Activated naive CD8-positive, alpha-beta T cell treated with anti-CD3 and anti-CD28 coated beads, Interleukin-2, amount 50 U/mL, for 24 hours (primary cell): ENCODE data around the gene TESK1.
"Not testable (repeated sequence)": the region's sequence is repeated elsewhere in the genome, so short reads cannot be mapped to it uniquely, and the experiment has no call there.

Experiments used
- ATAC-seq: fragments of 150-1000 bp; cut with Tn5 transposase; one replicate; pipeline ENCODE4 v1.10.0; 2021
- DNase-seq: peaks from one replicate; pipeline ENCODE4 v3.0.0; 2021
- H3K27ac Mint-ChIP-seq: one replicate; pipeline ENCODE4 v1.8.0; 2021; ENCODE audit warnings: mild to moderate bottlenecking, mixed read lengths
- H3K27me3 Mint-ChIP-seq: one replicate; pipeline ENCODE4 v1.8.0; 2021; ENCODE audit warnings: mixed read lengths
- H3K36me3 Mint-ChIP-seq: one replicate; pipeline ENCODE4 v1.8.0; 2021; ENCODE audit warnings: low read depth, mixed read lengths
- H3K4me1 Mint-ChIP-seq: one replicate; pipeline ENCODE4 v1.8.0; 2021; ENCODE audit warnings: mixed read lengths
- H3K4me3 Mint-ChIP-seq: one replicate; pipeline ENCODE4 v1.8.0; 2021; ENCODE audit warnings: mild to moderate bottlenecking, moderate library complexity, mixed read lengths
- H3K9me3 Mint-ChIP-seq: one replicate; pipeline ENCODE4 v1.8.0; 2021; ENCODE audit warnings: mixed read lengths

TESK1 gene

GRCh38 chr9:35616681-35617459 lies 11.8 kb downstream of the TESK1 start:
- Mint-ChIP-seq H3K4me1 (peaks cover 60% of the 10 kb centered on the region), H3K36me3 (peaks cover 2% of the 10 kb centered on the region), H3K9me3 (no peaks in the 10 kb centered on the region)

GRCh38 chr9:35617548-35617947 lies 12.5 kb downstream of the TESK1 start:
- Mint-ChIP-seq H3K9me3 (no peaks in the 10 kb centered on the region), H3K4me3 (peak overlapping the region; percentile 82), H3K27me3 (no peaks in the 10 kb centered on the region), H3K27ac (peak overlapping the region; percentile 97), H3K4me1 (peaks cover 66% of the 10 kb centered on the region), H3K36me3 (peaks cover 2% of the 10 kb centered on the region)
- DNase-seq (no peak), ATAC-seq (no peak)

More at GRCh38 chr9:35616681-35617459, 11.8 kb downstream of the TESK1 start:
- peak overlapping the region; percentile 82 for H3K4me3 Mint-ChIP-seq
- peak; percentile 15 for ATAC-seq
- H3K27me3 Mint-ChIP-seq, result no peaks in the 10 kb centered on the region
- DNase-seq, result peak; percentile 83
- H3K27ac Mint-ChIP-seq, result peak overlapping the region; percentile 97

- DNase-seq (no peak), ATAC-seq (no peak)
- Mint-ChIP-seq H3K27ac (peak within 1 kb of the TSS; percentile 97), H3K9me3 (no peaks in the 10 kb centered on the region), H3K4me3 (peak within 1 kb of the TSS; percentile 82), H3K27me3 (no peaks in the 10 kb centered on the region), H3K36me3 (peaks cover 2% of the 10 kb centered on the region), H3K4me1 (peaks cover 66% of the 10 kb centered on the region)
These were observed 13.3 kb downstream of the TESK1 start, which contains the start of gene CD72 for GRCh38 chr9:35618325-35618727. CD72 (minus strand) TSS chr9:35618413; CDS start chr9:35618303, 110 bp downstream.

- H3K4me3 Mint-ChIP-seq, result peak overlapping the region; percentile 82
- ATAC-seq (peak; percentile 93), DNase-seq (peak; percentile 74)
- H3K27me3 Mint-ChIP-seq, result no peaks in the 10 kb centered on the region
- H3K27ac Mint-ChIP-seq, result peak overlapping the region; percentile 97
- peaks cover 66% of the 10 kb centered on the region for H3K4me1 Mint-ChIP-seq
- H3K36me3 Mint-ChIP-seq, result peaks cover 2% of the 10 kb centered on the region
- no peaks in the 10 kb centered on the region for H3K9me3 Mint-ChIP-seq
These were observed 14.1 kb downstream of the TESK1 start for GRCh38 chr9:35618854-35619799.

GRCh38 chr9:35619800-35620158 lies 14.7 kb downstream of the TESK1 start:
- Mint-ChIP-seq H3K9me3 (no peaks in the 10 kb centered on the region), H3K27me3 (no peaks in the 10 kb centered on the region), H3K36me3 (peaks cover under 1% of the 10 kb centered on the region), H3K4me3 (peak overlapping the region; percentile 82), H3K4me1 (peaks cover 64% of the 10 kb centered on the region), H3K27ac (peak overlapping the region; percentile 97)
- DNase-seq, result peak; percentile 54
- ATAC-seq, result peak; percentile 81

GRCh38 chr9:35627575-35627974 lies 22.5 kb downstream of the TESK1 start:
- Mint-ChIP-seq H3K9me3 (no peaks in the 10 kb centered on the region), H3K27ac (peak overlapping the region; percentile 27), H3K27me3 (no peaks in the 10 kb centered on the region), H3K4me1 (peaks cover 29% of the 10 kb centered on the region), H3K4me3 (no peak overlapping the region), H3K36me3 (no peaks in the 10 kb centered on the region)
- DNase-seq (no peak), ATAC-seq (peak; percentile 15)

GRCh38 chr9:35628389-35628991 lies 23.4 kb downstream of the TESK1 start:
- no peaks in the 10 kb centered on the region for H3K9me3 Mint-ChIP-seq
- DNase-seq (no peak), ATAC-seq (no peak)
- no peak overlapping the region for H3K27ac Mint-ChIP-seq
- no peak overlapping the region for H3K4me3 Mint-ChIP-seq
- H3K4me1 Mint-ChIP-seq, result peaks cover 32% of the 10 kb centered on the region
- H3K27me3 Mint-ChIP-seq, result no peaks in the 10 kb centered on the region
- H3K36me3 Mint-ChIP-seq, result no peaks in the 10 kb centered on the region

- Mint-ChIP-seq H3K4me3 (no peak overlapping the region), H3K36me3 (no peaks in the 10 kb centered on the region), H3K27me3 (no peaks in the 10 kb centered on the region), H3K27ac (no peak overlapping the region), H3K4me1 (peaks cover 41% of the 10 kb centered on the region), H3K9me3 (no peaks in the 10 kb centered on the region)
- DNase-seq (no peak), ATAC-seq (peak; percentile 61)
These were observed 24.5 kb downstream of the TESK1 start for GRCh38 chr9:35629597-35629996.

DNA sequence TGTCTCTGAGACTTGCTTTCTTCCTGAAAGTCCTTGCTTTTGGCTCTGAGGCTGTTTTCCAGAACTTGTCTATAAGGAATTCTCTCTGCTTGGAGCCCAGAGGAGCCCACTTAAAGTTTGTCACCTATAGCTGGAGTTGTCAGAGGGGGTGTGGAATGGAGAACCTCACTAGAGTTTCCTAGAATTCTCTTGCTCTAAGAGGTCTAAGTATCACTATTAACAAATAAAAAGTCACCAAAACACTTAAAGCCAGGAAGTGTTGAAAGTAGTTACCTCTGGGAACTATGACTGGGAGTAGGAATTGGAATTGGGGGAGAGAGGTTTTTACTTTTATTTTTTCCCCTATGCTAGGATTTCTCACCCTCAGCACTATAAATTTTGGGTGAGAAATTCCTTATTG lies 30.7 kb downstream of the TESK1 start:
- peak overlapping the region; percentile 87 for H3K27ac Mint-ChIP-seq
- DNase-seq, result no peak

GRCh38 chr9:35636135-35636876 lies 31.2 kb downstream of the TESK1 start:
- H3K27me3 Mint-ChIP-seq, result no peaks in the 10 kb centered on the region
- H3K9me3 Mint-ChIP-seq, result peaks cover 8% of the 10 kb centered on the region
- peak overlapping the region; percentile 87 for H3K27ac Mint-ChIP-seq
- peaks cover 72% of the 10 kb centered on the region for H3K4me1 Mint-ChIP-seq
- DNase-seq (peak; percentile 36), ATAC-seq (peak; percentile 18)
- H3K4me3 Mint-ChIP-seq, result peak overlapping the region; percentile 46
- peaks cover 18% of the 10 kb centered on the region for H3K36me3 Mint-ChIP-seq

More for the DNA sequence above, 30.7 kb downstream of the TESK1 start:
- Mint-ChIP-seq H3K36me3 (peaks cover 14% of the 10 kb centered on the region), H3K4me3 (peak overlapping the region; percentile 46), H3K27me3 (no peaks in the 10 kb centered on the region), H3K9me3 (peaks cover 6% of the 10 kb centered on the region), H3K4me1 (peaks cover 69% of the 10 kb centered on the region)
- no peak for ATAC-seq

GRCh38 chr9:35636877-35637246 lies 31.8 kb downstream of the TESK1 start:
- not testable (repeated sequence) for ATAC-seq, H3K9me3 Mint-ChIP-seq, DNase-seq, H3K27me3 Mint-ChIP-seq
- peaks cover 22% of the 10 kb centered on the region for H3K36me3 Mint-ChIP-seq
- H3K27ac Mint-ChIP-seq, result peak overlapping the region; percentile 87
- H3K4me3 Mint-ChIP-seq, result peak overlapping the region; percentile 41
- peaks cover 77% of the 10 kb centered on the region for H3K4me1 Mint-ChIP-seq

GRCh38 chr9:35637427-35637955 lies 32.4 kb downstream of the TESK1 start:
- not testable (repeated sequence) for H3K27me3 Mint-ChIP-seq, DNase-seq, H3K4me3 Mint-ChIP-seq, ATAC-seq, H3K9me3 Mint-ChIP-seq
- H3K27ac Mint-ChIP-seq, result peak overlapping the region; percentile 87
- peaks cover 77% of the 10 kb centered on the region for H3K4me1 Mint-ChIP-seq
- H3K36me3 Mint-ChIP-seq, result peaks cover 22% of the 10 kb centered on the region

- not testable (repeated sequence) for H3K27me3 Mint-ChIP-seq, H3K9me3 Mint-ChIP-seq, H3K4me3 Mint-ChIP-seq, DNase-seq, ATAC-seq
- Mint-ChIP-seq H3K36me3 (peaks cover 27% of the 10 kb centered on the region), H3K27ac (peak overlapping the region; percentile 92), H3K4me1 (peaks cover 74% of the 10 kb centered on the region)
These were observed 33.7 kb downstream of the TESK1 start for GRCh38 chr9:35638751-35639150.
